Ovary (tissue), 10 donors: Measurements from ENCODE around the gene ITGB1BP1. TPM values are rescaled to one million over a fixed set of nuclear protein-coding genes. Genes with fewer than 3 reads are reported as not detected.

Source experiments
- DNase-seq, 5 donors: peaks; one replicate each; pipeline ENCODE4 v3.0.0-alpha.2; 2019 to 2020
- H3K27ac ChIP-seq, 2 donors: fragments of 200-600 bp; one replicate each; pipeline versions ENCODE4 v1.5.1 to v1.8.0; 2019 to 2022
- H3K27me3 ChIP-seq: fragments of 200-600 bp; one replicate; pipeline ENCODE4 v1.8.0; 2022
- H3K36me3 ChIP-seq: fragments of 200-600 bp; sonication (generic); one replicate; pipeline ENCODE4 v1.5.1; 2019
- H3K4me1 ChIP-seq: one replicate; pipeline ENCODE4 v1.8.1; 2013; ENCODE audit warnings: mild to moderate bottlenecking, moderate library complexity; ENCODE audit not compliant: insufficient read depth
- H3K4me3 ChIP-seq: fragments of 200-600 bp; sonication (generic); one replicate; pipeline ENCODE4 v1.5.1; 2017
- H3K9me3 ChIP-seq, 2 donors: fragments of 200-600 bp in 1 of 2; sonication (generic) in 1 of 2; one replicate each; pipeline versions ENCODE4 v1.5.1 to v1.8.1; 2013 to 2019; ENCODE audit warnings: mild to moderate bottlenecking in 1 of 2, moderate library complexity in 1 of 2
- EP300 ChIP-seq: sonication (generic); formaldehyde crosslinking; IDR thresholded peaks from one replicate; pipeline ENCODE4 v1.6.1; 2017; ENCODE audit warnings: antibody characterized with exemption
- POLR2A ChIP-seq: fragments of 450-650 bp; IDR thresholded peaks from one replicate; pipeline ENCODE4 v1.6.1; 2017; ENCODE audit warnings: antibody characterized with exemption, mild to moderate bottlenecking, moderate library complexity
- WGBS, 3 donors: extraction: QIAGEN DNeasy Blood & Tissue Kit in 1 of 3; methylation state at CpG; one replicate each; pipeline versions ENCODE4 v1.1.5 to v1.1.7; 2013 to 2017; 5-methylcytosine and 5-hydroxymethylcytosine counted together
- intact Hi-C, 4 donors: fragments of 100-400 bp; cut with DNase I; formaldehyde crosslinking; loops; one replicate each; pipeline versions ENCODE4 v1.11.0 to v1.15.1; 2022 to 2023
- long read RNA-seq, 3 donors: library from polyadenylated mRNA in 2 of 3; unstranded in 2 of 3; transcript quantifications; one replicate each; pipeline ENCODE4 v2.0.0 and lab custom pipeline, GENCODE V29; 2021 to 2026
- polyA plus RNA-seq, 2 donors: library from polyadenylated mRNA; stranded (reverse); fragments of 200-250 nt in 1 of 2; fragments of 350-450 nt in 1 of 2; fragmentation: Illumina TruSeq in 1 of 2; extraction: RNeasy Lipid Tissue Mini Kit (QIAGEN cat#74804) in 1 of 2; gene quantifications; one replicate each; pipeline ENCODE4 v1.2.3, GENCODE V29; 2013 to 2014
- total RNA-seq, 7 donors: library from RNA; depleted of rRNA in 2 of 7; stranded (reverse); fragments of >200 nt in 2 of 7; fragmentation: NEBNext Ultra II Directional in 3 of 7; extraction: Animal tissue kit (Norgen Biotek cat#: 25700) in 3 of 7; gene quantifications; one replicate each; pipeline versions ENCODE4 v1.1.0 to v1.2.4, GENCODE V29; 2016 to 2023
- TF ChIP-seq, protein P1 (sequence below), 3 donors: fragments of 450-650 bp in 2 of 3; fragments of 200-600 bp in 1 of 3; IDR thresholded peaks; one replicate each; pipeline versions ENCODE4 v1.5.1 to v1.8.0; 2016 to 2022; ENCODE audit warnings: antibody characterized with exemption in 3 of 3, mild to moderate bottlenecking in 1 of 3
- donor health status: DM: no; HTN: no; CAD: no; lungs with moderate emphysema.
- donor health status: DM: no; HTN: no; CAD: no.
- donor health status: Bipolar disorder and iron deficiency.
- donor health status: DM: yes; HTN: yes; CAD: no.
- donor health status: DM: no; HTN: no; CAD: no.
- donor health status: DM: yes; HTN: yes; CAD: no.

The ITGB1BP1 gene, protein sequence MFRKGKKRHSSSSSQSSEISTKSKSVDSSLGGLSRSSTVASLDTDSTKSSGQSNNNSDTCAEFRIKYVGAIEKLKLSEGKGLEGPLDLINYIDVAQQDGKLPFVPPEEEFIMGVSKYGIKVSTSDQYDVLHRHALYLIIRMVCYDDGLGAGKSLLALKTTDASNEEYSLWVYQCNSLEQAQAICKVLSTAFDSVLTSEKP
- 10 to 100 TPM; 14.5 to 82.2 (median 64.5) TPM for total RNA-seq
- polyA plus RNA-seq, result 10 to 100 TPM; 54.4 to 81.9 TPM
- long read RNA-seq, donor 1, full-length matches to known transcripts, result 47 of 151 reads
- long read RNA-seq, donor 1, partial matches to known transcripts, result 64 of 151 reads
- long read RNA-seq, donor 1, other reads (novel, unspliced or antisense), result 40 of 151 reads
- long read RNA-seq, donor 2, transcript ITGB1BP1-202 (7 exons, 1,963 nt), result major isoform, 9 of 20 reads
- long read RNA-seq, donor 2, partial matches to known transcripts, result 6 of 20 reads
- long read RNA-seq, donor 2, other reads (novel, unspliced or antisense), result 5 of 20 reads
- long read RNA-seq, donor 3, full-length matches to known transcripts, result 27 of 48 reads
- long read RNA-seq, donor 3, partial matches to known transcripts, result 1 of 48 reads
- long read RNA-seq, donor 3, other reads (novel, unspliced or antisense), result 20 of 48 reads

GRCh38 chr2:9423100-9423921 is at the start of gene ITGB1BP1, which contains the start of gene CPSF3:
TSS of gene ITGB1BP1 (minus strand) at chr2:9423528. CDS start at chr2:9418697, 4,831 bp downstream.
TSS of gene CPSF3 (plus strand) at chr2:9423654. CDS start at chr2:9423774, 120 bp downstream.
- peak; percentile 97 to 99 (median 98) for DNase-seq
- Histone ChIP-seq H3K4me1 (peaks cover 6% of the 10 kb centered on the region), H3K27me3 (no peaks in the 10 kb centered on the region), H3K9me3 (no peaks in the 10 kb centered on the region), H3K36me3 (no peaks in the 10 kb centered on the region), H3K4me3 (peak within 1 kb of the TSS; percentile 74), H3K27ac (peak within 1 kb of the TSS; percentile 66 to 90)
- intact Hi-C loops, result loop anchor here in 1 of 4 donors (10.0 kb wide), 2 partner anchors 51 to 279 kb away; partner anchors contain the start of gene IAH1
- WGBS, 3 donors, result 0% methylated on average over 68 to 91 of the region's 91 CpGs
- TF ChIP-seq POLR2A (peak; percentile 76), EP300 (no peak)
- TF ChIP-seq, protein P1, sequence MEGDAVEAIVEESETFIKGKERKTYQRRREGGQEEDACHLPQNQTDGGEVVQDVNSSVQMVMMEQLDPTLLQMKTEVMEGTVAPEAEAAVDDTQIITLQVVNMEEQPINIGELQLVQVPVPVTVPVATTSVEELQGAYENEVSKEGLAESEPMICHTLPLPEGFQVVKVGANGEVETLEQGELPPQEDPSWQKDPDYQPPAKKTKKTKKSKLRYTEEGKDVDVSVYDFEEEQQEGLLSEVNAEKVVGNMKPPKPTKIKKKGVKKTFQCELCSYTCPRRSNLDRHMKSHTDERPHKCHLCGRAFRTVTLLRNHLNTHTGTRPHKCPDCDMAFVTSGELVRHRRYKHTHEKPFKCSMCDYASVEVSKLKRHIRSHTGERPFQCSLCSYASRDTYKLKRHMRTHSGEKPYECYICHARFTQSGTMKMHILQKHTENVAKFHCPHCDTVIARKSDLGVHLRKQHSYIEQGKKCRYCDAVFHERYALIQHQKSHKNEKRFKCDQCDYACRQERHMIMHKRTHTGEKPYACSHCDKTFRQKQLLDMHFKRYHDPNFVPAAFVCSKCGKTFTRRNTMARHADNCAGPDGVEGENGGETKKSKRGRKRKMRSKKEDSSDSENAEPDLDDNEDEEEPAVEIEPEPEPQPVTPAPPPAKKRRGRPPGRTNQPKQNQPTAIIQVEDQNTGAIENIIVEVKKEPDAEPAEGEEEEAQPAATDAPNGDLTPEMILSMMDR (IDR thresholded peaks at IDR 0.05), result peak in 1 of 3 donors; percentile 72

DNA sequence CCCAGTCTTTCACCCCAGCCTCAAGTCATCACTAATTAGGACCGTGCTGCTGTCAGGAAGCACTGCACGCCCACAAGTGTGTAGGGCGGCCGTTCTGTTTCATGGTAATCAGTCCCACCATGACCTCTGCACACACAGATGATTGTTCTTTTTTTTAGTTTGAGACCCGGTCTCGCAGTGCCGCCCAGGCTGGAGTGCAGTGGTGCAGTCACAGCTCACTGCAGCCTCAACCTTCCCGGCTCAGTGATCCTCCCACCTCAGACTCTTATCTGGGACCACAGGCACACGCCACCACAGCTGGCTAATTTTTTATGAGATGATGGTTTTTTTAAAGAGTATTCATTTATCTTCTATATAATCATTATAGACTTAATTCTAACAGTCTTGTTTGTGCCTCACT is 49.2 kb upstream of the ITGB1BP1 start:
- intact Hi-C loops, result loop anchor here in 1 of 4 donors (10.0 kb wide), 1 partner anchor 48 kb away; the partner anchor contains the start of genes CPSF3 and ITGB1BP1
- 91 to 95% (median 95%) methylated on average over 9 of the region's 9 CpGs for WGBS, 3 donors
- no peak for DNase-seq
- peaks cover 4% of the 10 kb centered on the region for H3K4me1 ChIP-seq
- H3K27me3 ChIP-seq, result no peaks in the 10 kb centered on the region
- no peaks in the 10 kb centered on the region for H3K9me3 ChIP-seq
- no peak overlapping the region for H3K4me3 ChIP-seq
- no peak overlapping the region for H3K27ac ChIP-seq
- no peak for TF ChIP-seq EP300
- TF ChIP-seq POLR2A, result no peak
- TF ChIP-seq, protein P1 (IDR thresholded peaks at IDR 0.05), result no peak
- no peaks in the 10 kb centered on the region for H3K36me3 ChIP-seq

GRCh38 chr2:9471206-9471605 is 47.9 kb upstream of the ITGB1BP1 start:
- TF ChIP-seq POLR2A, result no peak
- TF ChIP-seq, protein P1 (IDR thresholded peaks at IDR 0.05), result no peak
- no peak for TF ChIP-seq EP300
- Histone ChIP-seq H3K9me3 (no peaks in the 10 kb centered on the region), H3K27me3 (no peaks in the 10 kb centered on the region), H3K27ac (no peak overlapping the region), H3K36me3 (no peaks in the 10 kb centered on the region), H3K4me1 (peaks cover 4% of the 10 kb centered on the region), H3K4me3 (no peak overlapping the region)
- DNase-seq, result no peak
- intact Hi-C loops, result loop anchor here in 1 of 4 donors (10.0 kb wide), 1 partner anchor 46 kb away; the partner anchor contains the start of genes CPSF3 and ITGB1BP1
- 84 to 90% (median 89%) methylated on average over 5 of the region's 5 CpGs for WGBS, 3 donors

GRCh38 chr2:9467687-9468086 is 44.4 kb upstream of the ITGB1BP1 start:
- no peaks in the 10 kb centered on the region for H3K9me3 ChIP-seq
- H3K4me1 ChIP-seq, result no peaks in the 10 kb centered on the region
- H3K27ac ChIP-seq, result no peak overlapping the region
- intact Hi-C loops, result no loop called here
- no peak overlapping the region for H3K4me3 ChIP-seq
- no peak for DNase-seq
- no peaks in the 10 kb centered on the region for H3K36me3 ChIP-seq
- 80 to 81% (median 81%) methylated on average over 10 of the region's 10 CpGs for WGBS, 3 donors
- H3K27me3 ChIP-seq, result no peaks in the 10 kb centered on the region
- TF ChIP-seq EP300 (no peak), POLR2A (no peak)
- TF ChIP-seq, protein P1 (IDR thresholded peaks at IDR 0.05), result no peak
